GM19023 (cell line): Measurements from ENCODE around the gene TMC5.

ENCODE experiments used
- ATAC-seq: cut with Tn5 transposase; IDR thresholded peaks from one replicate; pipeline ENCODE4 v1.9.1; 2021; ENCODE audit warnings: mild to moderate bottlenecking, moderate library complexity; ENCODE audit not compliant: unreplicated experiment

TMC5 gene

DNA sequence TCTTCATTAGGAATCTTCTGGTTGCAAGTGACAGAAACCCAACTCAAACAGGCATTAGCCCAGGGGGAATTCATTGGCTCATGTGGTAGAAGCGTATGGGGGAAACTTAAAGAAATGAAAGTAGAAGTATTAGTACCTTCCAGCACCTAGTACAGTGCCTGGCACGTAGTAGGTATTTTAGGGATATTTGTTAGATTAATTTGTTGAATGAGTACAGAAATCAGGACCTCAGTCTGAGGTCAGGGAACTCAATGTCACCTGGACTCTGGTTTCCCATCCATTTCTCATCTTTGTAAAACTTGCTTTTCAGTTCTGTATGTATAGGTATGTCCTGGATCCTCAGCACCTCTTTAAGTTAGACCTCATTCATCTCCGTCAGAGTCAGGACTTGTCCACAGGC lies 32.5 kb downstream of the TMC5 start:
- no peak for ATAC-seq

- ATAC-seq, result no peak
These were observed 41.2 kb downstream of the TMC5 start for GRCh38 chr16:19458722-19459379.

- ATAC-seq, result no peak
These were observed 42.7 kb downstream of the TMC5 start for GRCh38 chr16:19460397-19460796.

DNA sequence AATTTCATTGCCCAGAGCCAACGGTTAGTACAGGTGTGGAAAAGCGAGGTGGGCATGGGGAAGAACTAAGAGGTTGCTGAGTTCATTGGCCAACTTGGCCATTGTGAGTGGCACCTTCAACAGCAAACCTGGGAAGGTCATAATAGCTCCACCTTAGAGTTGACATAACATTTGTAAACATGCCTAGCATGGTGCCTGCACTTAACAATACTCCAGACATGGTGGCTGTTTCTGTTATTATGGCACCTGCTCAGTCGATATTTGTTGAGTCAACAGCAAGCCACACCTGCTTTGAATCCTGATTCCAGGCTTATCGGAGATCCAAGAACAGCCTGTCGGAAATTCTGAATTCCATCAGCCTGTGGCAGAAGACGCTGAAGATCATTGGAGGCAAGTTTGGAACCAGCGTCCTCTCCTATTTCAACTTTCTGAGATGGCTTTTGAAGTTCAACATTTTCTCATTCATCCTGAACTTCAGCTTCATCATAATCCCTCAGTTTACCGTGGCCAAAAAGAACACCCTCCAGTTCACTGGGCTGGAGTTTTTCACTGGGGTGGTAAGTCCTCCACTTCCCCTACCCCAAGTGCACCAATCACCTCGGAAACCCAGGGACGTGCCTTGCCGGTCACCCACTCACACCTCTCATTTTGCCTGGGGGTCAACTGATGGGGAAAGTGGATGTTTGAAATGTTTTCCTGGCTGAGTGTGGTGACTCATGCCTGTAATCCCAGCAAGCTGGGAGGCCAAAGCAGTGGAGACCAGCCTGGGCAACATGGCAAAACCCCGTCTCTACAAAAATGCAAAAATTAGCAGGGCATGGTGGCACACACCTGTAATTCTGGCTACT lies 46.0 kb downstream of the TMC5 start:
- ATAC-seq, result no peak

DNA sequence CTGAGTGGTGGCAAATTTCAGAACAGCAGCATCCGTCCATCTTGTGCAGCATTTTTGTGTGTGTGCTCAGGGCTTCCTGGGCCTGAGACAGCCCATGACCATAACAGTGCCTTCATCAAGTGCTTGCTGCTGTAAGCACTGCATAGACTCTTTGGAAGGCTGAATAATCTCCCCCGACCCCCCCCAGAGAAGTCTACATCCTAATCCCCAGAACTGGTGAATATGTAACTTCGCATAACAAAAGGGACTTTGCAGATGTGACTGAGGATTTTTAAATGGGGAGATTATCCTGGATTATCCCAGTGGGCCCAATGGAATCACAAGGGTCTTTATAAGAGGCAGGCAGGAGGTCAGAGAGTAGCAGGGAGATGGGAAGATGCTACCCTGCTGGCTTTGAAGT lies 50.6 kb downstream of the TMC5 start:
- no peak for ATAC-seq

DNA sequence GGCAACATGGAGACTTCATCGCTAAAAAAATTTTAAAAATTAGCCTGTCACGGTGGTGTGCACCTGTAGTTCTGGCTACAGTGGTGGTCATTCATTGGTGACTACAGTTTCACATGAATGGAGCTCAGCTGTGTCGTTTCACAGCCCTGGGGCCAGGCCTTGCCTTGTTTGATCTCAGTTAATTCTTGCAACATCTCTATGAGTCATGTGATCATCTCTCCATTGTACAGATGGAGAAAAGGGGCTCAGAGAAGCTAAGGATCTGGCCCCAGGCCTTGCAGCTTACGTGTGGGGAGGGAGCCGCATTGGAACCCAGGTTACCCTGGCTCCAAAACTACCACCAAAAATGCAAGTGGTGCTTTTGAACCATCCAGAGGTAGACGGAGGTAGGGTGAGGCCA lies 54.8 kb downstream of the TMC5 start:
- ATAC-seq, result no peak

DNA sequence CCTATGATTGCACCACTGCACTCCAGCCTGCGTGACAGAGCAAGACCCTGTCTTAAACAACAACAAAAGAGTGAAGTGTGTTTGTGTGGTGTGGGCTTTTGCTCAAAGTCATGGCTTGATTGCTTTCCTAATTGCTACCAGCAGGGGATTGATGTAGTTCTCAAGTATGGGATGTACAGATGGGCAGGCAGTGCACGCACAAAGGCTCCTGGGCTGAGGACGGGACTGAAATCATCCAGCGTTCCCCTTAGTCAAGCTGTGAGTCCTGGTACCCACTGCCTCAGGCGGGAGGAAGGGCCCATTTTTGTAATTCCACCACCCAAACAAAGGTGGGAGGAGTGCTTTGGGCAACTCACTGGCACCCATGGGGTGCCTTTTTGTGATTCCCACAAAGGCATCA lies 56.9 kb downstream of the TMC5 start:
- ATAC-seq, result no peak

DNA sequence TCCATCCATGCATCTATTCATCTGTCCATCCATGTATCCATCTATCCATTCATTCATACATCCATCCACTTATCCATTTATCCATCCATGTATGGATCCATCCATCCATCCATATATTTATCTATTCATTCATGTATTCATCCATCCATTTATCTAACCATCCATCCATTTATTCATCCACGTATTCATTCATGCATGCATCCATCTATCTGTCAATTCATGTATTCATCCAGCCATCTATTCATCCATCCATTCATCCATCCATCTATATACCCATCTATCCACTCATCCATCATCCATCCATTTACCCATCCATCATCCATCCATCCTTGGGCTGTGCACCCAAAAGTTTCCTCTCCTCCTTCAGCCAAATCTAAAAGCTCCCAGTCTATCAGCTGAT lies 60.8 kb downstream of the TMC5 start:
- ATAC-seq, result no peak

GRCh38 chr16:19479302-19479721 lies 61.6 kb downstream of the TMC5 start:
- no peak for ATAC-seq

GRCh38 chr16:19481296-19481695 lies 63.6 kb downstream of the TMC5 start:
- no peak for ATAC-seq

- ATAC-seq, result no peak
These were observed 64.1 kb downstream of the TMC5 start for GRCh38 chr16:19481769-19482168.

DNA sequence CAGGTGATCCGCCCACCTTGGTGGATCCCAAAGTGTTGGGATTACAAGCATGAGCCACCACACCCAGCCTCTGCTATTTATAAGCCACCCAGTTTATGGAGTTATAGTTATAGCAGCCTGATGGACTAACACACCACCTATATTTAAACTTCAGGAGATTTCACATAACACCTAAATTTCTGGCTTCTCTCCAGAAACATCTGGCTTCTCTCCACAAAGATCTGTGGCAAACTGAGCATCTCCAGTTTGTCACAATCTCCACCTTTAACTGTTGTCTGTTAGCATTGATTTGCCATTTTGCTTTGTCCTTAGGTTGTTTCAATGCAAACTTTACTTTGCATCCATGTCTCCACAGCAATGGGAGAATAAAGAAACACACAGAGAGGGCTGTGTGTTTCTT lies 64.6 kb downstream of the TMC5 start:
- ATAC-seq, result no peak

- ATAC-seq, result no peak
These were observed 66.4 kb downstream of the TMC5 start for GRCh38 chr16:19484096-19484495.

DNA sequence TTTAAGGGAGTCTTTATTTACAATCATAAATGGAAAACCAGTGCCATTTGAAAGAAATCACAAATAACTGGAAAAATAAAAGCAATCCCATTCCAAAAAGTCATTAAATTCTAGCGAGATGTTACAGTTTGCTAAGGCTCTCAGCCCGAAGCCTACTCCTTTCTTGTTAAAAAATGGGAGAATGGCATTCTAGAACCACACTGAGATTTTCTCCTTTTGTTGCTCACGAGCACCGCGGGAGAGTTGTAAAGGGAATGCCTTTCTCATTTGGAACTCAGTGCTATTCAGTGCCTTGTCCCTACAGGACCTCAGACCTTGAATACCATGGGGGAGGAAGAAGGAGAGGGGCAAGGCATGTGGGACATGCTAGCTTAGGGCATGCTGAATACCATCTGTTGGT lies 67.9 kb downstream of the TMC5 start:
- ATAC-seq, result no peak

GRCh38 chr16:19486051-19486450 lies 68.4 kb downstream of the TMC5 start:
- ATAC-seq, result no peak

GRCh38 chr16:19486750-19487325 lies 69.2 kb downstream of the TMC5 start:
- ATAC-seq, result no peak

DNA sequence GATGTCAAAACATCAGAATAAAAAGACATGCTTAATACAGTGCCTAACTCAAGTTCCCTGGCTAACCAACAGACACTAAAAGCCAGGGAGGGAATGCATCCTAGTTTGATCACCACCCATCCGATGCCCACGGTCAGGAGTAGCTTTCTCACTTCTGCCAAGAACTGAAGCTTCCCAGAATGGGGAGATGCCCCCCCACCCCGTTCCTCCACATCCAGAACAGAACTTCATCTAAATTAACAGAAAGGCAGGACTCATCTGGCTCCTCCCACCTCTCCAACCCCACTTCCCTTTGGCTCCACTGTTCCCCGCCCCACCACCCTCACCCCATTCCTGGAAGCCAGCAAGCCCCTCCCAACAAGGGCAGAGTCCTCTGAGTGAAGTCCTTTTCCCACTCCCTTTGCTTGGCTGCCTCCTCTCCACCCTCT lies 70.5 kb downstream of the TMC5 start:
- no peak for ATAC-seq

DNA sequence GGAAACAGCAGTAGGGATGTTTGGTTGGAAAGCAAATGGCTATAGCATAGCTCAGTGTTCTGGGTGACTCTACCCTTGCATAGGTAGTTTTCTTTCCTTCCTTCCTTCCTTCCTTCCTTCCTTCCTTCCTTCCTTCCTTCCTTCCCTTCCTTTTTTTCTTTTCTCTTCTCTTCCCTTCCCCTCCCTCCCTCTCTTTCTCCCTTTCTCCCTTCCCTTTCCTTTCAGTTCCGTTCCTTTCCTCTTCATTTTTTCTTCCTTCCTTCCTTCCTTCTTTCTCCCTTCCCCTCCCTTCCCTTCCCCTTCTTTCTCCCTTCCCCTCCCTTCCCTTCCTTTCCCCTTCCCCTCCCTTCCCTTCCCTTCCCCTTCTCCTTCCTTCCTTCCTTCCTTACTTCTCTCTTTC lies 72.9 kb downstream of the TMC5 start:
- ATAC-seq, result no peak

- no peak for ATAC-seq
These were observed 79.5 kb downstream of the TMC5 start for GRCh38 chr16:19497176-19497575.

DNA sequence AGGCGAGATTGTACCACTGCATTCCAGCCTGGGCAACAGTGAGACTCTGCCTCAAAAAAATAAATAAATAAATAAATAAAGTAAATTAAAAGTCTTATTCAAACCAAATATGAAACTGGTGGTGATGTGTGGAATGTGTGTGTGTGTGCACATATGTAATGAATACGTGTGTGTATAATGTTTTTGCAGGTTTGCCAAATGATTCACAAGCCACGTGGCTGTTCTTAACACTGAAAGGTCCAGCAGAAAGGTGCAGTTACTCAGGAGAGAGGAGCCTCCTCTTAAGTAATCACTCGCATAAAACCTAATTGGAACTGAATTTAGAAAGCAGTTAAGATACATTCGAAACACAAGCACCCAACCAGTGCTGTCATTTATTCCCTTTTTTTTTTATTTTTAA lies 81.3 kb downstream of the TMC5 start:
- no peak for ATAC-seq

DNA sequence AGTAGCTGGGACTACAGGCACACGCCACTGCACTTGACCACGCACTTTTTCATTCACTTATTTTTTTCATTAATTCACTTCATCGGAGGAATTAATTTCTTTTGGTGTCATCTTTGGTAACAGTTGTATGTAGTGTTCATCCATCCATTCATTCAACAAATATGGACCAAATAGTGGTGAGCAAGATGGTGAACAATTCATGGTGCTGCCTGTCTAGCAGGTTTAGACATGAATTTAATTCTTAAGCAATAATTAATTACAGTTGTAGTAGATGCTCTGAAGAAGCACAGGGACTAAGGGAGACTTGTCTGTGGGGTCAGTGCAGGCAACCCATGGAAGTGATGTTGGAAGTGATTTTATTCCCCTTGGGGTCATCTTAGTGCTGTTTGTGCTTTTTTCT lies 81.8 kb downstream of the TMC5 start:
- ATAC-seq, result no peak
